ENCODE results near the gene INS. TPM values are rescaled to one million over a fixed set of nuclear protein-coding genes. Genes with fewer than 3 reads are reported as not detected.

Gene INS
- total and polyA plus RNA-seq, 2 of the 8 experiments (the other 6 are each of a cell fraction or from before 2014, with no cell fraction given), result not detected

GRCh38 chr11:2165571-2165970 lies 4.6 kb upstream of the INS start:
- FAIRE-seq (no peak), DNase-seq (ENCODE audit: low read depth in 1 of 2, low spot score in 2 of 2) (no peak)
- H3K4me3 ChIP-seq (ENCODE audit: extremely low read depth in 1 of 4, insufficient read depth in 2 of 4, low read depth in 3 of 4, low read length in 4 of 4), result no peak overlapping the region
- ChIA-PET CTCF (ENCODE audit: partially characterized antibody) (interaction anchor here (0.7 to 20.6 kb wide), 18 partner anchors 12 to 574 kb away, joined by 3 to 244 read pairs (median 3); partner anchors contain the start of genes C11orf21, INS and TSPAN32), POLR2A (ENCODE audit: partially characterized antibody) (no interaction called here)
- peak overlapping the region; percentile 41; the same call in 1 of the 2 replicates for H4K8ac ChIP-seq (ENCODE audit: extremely low read depth, insufficient read depth, low read length)
- H3K36me3 ChIP-seq (ENCODE audit: control insufficient read depth in 2 of 4, insufficient read depth in 4 of 4, low read length in 3 of 4), result no peaks in the 10 kb centered on the region
- H2BK5ac ChIP-seq (ENCODE audit: low read depth, low read length), result no peak overlapping the region
- H3K27ac ChIP-seq (ENCODE audit: low read depth, low read length), result no peak overlapping the region
- H3K23me2 ChIP-seq (ENCODE audit: low read depth, low read length), result no peaks in the 10 kb centered on the region
- no peaks in the 10 kb centered on the region for H3K79me1 ChIP-seq (ENCODE audit: low read depth, low read length)
- H2BK120ac ChIP-seq (replicated peaks; ENCODE audit: low read depth, low read length), result no peak overlapping the region
- no peak overlapping the region for H3K18ac ChIP-seq (ENCODE audit: extremely low read depth, low read length)
- no peak overlapping the region for H2BK12ac ChIP-seq (ENCODE audit: low read depth, low read length)
- H3K27me3 ChIP-seq (replicated peaks in 1 of 4; ENCODE audit: control insufficient read depth in 3 of 4, extremely low read depth in 1 of 4, insufficient read depth in 3 of 4, low read length in 3 of 4), result peaks cover 0 to 14% (median 0%) of the 10 kb centered on the region in 4 experiments; a peak in 3 of 7 replicates
- H2AK5ac ChIP-seq (ENCODE audit: low read depth, low read length), result no peak overlapping the region
- no peaks in the 10 kb centered on the region for H4K20me1 ChIP-seq (replicated peaks in 1 of 2; ENCODE audit: control insufficient read depth in 1 of 2, insufficient read depth in 2 of 2, low read length in 2 of 2)
- H3K4me2 ChIP-seq (ENCODE audit: insufficient read depth in 1 of 2, low read depth in 2 of 2, low read length in 2 of 2), result no peak overlapping the region
- 88% methylated on average over 7 of the region's 13 CpGs; no CpG with 5 or more reads in 1 of the 2 experiments for WGBS, 2 experiments (ENCODE audit: extremely low coverage in 1 of 2, insufficient coverage in 1 of 2, insufficient read length in 1 of 2, insufficient replicate concordance in 2 of 2, low coverage in 1 of 2, low lambda C conversion rate in 2 of 2, missing lambda C conversion rate in 1 of 2)
- H3K9me3 ChIP-seq (ENCODE audit: insufficient read depth in 2 of 2, low read depth in 1 of 2, low read length in 1 of 2), result no peaks in the 10 kb centered on the region
- H3K14ac ChIP-seq (ENCODE audit: insufficient read length), result no peak overlapping the region
- H3K9ac ChIP-seq (replicated peaks in 1 of 4; ENCODE audit: extremely low read depth in 1 of 4, low read depth in 3 of 4, low read length in 3 of 4), result no peak overlapping the region
- H3K23ac ChIP-seq (ENCODE audit: insufficient read length), result no peak overlapping the region
- H2BK20ac ChIP-seq (ENCODE audit: low read length), result no peak overlapping the region
- no peaks in the 10 kb centered on the region for H3K79me2 ChIP-seq (ENCODE audit: control insufficient read depth in 1 of 2, insufficient read depth in 2 of 2, low read length in 2 of 2)
- no peak overlapping the region for H4K91ac ChIP-seq (replicated peaks; ENCODE audit: insufficient read length, low read length)
- no peak overlapping the region for H2AFZ ChIP-seq (ENCODE audit: low read length)
- H3K4ac ChIP-seq (replicated peaks; ENCODE audit: insufficient read length, low read depth, low read length), result no peak overlapping the region
- H3K4me1 ChIP-seq (replicated peaks in 1 of 4; ENCODE audit: control insufficient read depth in 3 of 4, insufficient read depth in 4 of 4, low read length in 3 of 4), result peaks cover 0 to 6% (median 1%) of the 10 kb centered on the region in 4 experiments; a peak in 2 of 7 replicates
- H3K56ac ChIP-seq (replicated peaks; ENCODE audit: insufficient read length, low read depth, low read length), result no peak overlapping the region
- H2BK15ac ChIP-seq (ENCODE audit: low read length), result no peak overlapping the region
- no peak overlapping the region for H4K5ac ChIP-seq (ENCODE audit: insufficient read length, low read depth, low read length)
- TF ChIP-seq BRCA1 (IDR thresholded peaks at IDR 0.05; ENCODE audit: low read depth, low read length) (no peak), POLR2A (IDR thresholded peaks at IDR 0.05; ENCODE audit: control extremely low read depth in 1 of 2, low read depth in 2 of 2, low read length in 2 of 2) (no peak), TAF7 (optimal IDR thresholded peaks at IDR 0.05; ENCODE audit: borderline replicate concordance, low read depth, low read length) (no peak), E2F6 (IDR thresholded peaks at IDR 0.05) (no peak), CTCF (IDR thresholded peaks at IDR 0.05; ENCODE audit: control extremely low read depth in 1 of 3, insufficient read depth in 1 of 3, low read depth in 1 of 3, low read length in 3 of 3) (no peak), KDM4A (IDR thresholded peaks at IDR 0.05; ENCODE audit: low read depth, low read length, severe bottlenecking) (no peak), ATF2 (IDR thresholded peaks at IDR 0.05; ENCODE audit: low read length) (no peak), SIN3A (conservative IDR thresholded peaks at IDR 0.05 in 1 of 2, IDR thresholded peaks at IDR 0.05 in 1 of 2; ENCODE audit: low read depth in 1 of 2, low read length in 2 of 2) (no peak)

All from H1 (cell line).